ENCODE measurements around the gene DIP2A.
A peak's percentile ranks its signal among the peaks of the same experiment; 100 is the strongest.
"Not testable (repeated sequence)": the region's sequence is repeated elsewhere in the genome, so short reads cannot be mapped to it uniquely, and the experiment has no call there.

The DIP2A gene

DNA sequence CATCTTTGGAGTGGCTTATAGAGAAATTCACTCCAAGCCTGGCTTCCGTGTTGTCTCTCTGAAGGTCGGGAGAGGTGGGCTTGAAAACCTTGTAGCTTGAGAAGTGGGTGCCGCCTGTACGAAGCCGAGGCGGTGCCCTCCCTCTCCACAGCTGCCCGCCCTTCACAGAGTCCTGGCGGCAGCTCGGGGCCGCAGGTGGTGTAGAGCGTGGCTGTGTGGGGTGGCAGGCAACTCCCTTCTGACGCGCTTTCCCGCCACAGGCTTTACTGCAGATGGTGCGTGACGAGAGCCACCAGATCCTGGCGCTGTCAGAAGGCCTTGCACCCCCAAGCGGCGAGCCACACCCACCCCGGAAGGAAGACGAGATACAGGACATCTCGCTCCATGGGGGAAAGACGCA lies 33.1 kb upstream of the DIP2A start:
- peak in 1 of 2 donors; percentile 14 for DNase-seq (ENCODE audit: low read depth in 1 of 2, low spot score in 1 of 2)

DNA sequence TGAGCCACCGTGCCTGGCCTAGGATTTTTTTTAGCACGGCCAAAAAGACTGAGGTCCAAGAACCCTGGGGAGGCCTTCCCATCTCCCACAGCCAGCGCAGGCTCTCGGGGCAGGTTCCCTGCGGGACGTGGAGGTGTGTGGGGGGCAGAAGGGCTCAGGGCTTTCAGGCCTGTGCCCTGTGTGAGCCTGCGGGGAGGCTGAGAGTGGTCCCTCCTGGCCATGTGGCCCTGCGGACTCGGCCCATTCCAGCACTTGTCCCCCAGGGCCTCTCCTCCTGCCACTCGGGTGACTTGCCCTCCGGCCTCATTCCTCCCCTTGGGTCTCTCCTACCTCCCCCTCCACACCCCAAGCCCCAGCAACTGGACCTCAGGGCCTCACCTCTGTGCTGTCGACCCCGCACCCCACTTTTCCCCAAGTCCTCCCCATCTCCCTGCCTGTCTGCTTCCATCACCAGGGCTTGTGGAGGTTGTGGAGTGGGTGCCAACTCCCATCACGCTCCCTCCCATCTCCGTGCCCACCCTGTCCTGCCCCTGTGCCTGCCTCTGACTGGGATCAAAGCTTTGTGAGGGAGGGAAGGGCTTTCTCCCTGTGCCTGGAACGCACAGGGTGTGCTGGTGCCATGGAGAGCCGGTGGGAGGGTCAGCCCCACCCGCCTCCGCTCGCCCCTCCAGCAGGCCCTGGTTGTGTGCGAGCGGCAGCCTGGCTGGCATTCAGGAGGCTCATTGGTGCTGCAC lies 32.2 kb upstream of the DIP2A start:
- no peak for DNase-seq (ENCODE audit: low read depth in 1 of 2, low spot score in 1 of 2)

DNA sequence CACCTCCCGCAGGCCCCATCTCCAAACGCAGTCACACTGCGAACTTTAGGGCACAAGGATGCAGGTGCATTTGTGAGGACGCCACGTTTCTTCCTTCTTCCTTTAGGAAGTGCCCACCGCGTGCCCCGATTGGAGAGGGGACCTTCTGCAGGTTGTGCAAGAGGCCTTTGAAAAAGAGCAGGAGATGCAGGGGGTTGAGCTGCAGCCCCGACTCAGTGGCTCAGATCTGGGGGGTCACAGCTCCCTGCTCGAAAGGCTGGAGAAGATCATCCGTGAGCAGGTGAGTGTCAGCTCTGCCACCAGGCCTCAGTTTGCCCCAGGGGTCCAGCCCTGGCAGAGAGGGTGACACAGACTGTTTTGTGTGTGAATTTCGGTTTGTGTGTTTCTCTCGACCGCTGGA lies 31.2 kb upstream of the DIP2A start:
- DNase-seq (ENCODE audit: low read depth in 1 of 2, low spot score in 1 of 2) = no peak

DNA sequence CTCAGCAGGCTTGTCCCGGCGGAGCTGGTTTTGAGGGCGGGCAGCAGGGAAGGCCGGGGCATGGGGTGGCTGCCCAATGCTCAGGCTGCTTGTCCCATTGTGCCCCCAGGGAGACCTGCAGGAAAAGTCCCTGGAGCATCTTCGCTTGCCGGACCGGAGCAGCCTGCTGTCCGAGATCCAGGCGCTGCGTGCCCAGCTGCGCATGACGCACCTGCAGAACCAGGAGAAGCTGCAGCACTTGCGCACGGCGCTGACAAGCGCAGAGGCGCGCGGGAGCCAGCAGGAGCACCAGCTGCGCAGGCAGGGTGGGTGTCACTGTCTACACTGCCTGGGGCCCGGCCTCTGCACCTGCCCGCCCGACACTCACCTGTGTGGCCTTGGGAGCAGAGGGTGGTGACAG lies 30.4 kb upstream of the DIP2A start:
- no peak for DNase-seq (ENCODE audit: low read depth in 1 of 2, low spot score in 1 of 2)

DNA sequence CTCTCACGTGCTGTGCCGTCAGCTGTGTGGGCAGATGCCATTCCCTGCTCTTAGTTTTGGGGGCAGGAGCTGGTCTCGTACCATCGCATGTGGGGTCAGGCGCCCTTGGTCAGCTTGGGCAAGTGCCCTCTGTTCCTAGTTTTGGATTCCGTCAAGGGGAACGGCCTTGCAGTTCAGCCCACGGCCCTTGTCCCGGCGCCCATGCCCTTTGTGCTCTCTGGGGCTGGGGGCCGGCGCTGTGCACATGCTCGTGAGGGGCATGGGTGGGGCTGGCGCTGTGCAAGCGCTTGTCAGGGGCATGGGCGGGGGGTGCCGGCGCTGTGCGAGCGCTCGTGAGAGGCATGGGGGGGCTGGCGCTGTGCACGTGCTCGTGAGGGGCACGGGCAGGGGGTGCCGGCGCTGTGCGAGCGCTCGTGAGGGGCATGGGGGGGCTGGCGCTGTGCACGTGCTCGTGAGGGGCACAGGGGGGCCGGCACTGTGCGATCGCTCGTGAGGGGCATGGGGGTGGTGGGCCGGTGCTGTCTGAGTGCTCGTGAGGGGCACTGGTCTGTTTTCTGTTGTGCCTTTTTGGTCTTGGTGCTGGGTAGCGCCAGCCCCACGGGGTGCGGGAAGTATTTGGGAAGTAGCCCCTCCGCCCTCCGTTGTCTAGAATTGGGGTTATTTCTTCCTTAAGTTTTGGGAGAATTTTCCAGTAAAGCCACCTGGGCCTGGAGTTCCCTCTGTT lies 29.5 kb upstream of the DIP2A start:
- DNase-seq (ENCODE audit: low read depth in 1 of 2, low spot score in 1 of 2) = no peak

DNA sequence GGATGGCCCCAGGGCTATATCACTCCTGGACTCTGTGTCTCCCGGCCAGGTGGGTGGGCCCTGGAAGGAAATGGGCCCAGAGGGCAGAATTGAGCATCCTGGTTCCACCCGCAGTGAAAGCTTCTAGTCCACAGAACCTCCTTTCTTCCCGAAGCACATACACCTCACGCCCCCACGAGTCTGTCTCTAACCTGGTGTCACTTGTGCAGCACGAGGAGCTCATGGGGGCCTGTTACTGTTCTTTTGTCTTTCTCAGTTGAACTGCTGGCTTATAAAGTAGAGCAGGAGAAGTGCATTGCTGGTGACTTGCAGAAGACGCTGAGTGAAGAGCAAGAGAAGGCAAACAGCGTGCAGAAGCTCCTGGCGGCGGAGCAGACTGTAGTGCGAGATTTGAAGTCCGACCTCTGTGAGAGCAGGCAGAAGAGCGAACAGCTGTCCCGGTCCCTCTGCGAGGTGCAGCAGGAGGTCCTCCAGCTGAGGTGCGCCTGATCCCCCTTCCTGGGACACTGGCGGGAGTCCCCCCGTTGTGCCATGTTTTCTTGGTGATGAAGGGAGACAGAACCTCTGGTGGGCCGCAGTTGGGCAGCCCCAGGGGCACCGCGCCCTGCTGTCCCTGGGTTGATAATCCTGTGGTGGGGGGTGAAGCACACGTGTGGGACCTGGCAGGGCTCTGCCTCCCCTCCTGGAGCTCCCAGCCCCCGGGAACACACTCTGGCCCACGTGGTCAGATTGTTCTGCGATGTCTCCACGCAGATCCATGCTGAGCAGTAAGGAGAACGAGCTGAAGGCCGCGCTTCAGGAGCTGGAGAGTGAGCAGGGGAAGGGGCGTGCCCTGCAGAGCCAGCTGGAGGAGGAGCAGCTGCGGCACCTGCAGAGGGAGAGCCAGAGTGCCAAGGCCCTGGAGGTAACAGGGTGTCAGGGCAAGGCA lies 28.7 kb upstream of the DIP2A start:
- DNase-seq (ENCODE audit: low read depth in 1 of 2, low spot score in 1 of 2) = no peak

DNA sequence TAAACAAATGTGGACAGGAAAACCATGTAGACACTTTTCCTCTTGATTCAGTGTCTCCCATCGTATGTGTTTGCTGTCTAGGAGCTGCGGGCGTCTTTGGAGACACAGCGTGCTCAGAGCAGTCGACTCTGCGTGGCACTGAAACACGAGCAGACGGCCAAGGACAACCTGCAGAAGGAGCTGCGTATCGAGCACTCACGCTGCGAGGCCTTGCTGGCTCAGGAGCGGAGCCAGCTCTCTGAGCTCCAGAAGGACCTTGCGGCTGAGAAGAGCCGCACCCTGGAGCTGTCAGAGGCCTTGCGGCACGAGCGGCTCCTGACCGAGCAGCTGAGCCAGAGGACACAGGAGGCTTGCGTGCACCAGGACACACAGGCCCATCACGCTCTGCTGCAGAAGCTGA lies 27.2 kb upstream of the DIP2A start:
- DNase-seq (ENCODE audit: low read depth in 1 of 2, low spot score in 1 of 2) = no peak

DNA sequence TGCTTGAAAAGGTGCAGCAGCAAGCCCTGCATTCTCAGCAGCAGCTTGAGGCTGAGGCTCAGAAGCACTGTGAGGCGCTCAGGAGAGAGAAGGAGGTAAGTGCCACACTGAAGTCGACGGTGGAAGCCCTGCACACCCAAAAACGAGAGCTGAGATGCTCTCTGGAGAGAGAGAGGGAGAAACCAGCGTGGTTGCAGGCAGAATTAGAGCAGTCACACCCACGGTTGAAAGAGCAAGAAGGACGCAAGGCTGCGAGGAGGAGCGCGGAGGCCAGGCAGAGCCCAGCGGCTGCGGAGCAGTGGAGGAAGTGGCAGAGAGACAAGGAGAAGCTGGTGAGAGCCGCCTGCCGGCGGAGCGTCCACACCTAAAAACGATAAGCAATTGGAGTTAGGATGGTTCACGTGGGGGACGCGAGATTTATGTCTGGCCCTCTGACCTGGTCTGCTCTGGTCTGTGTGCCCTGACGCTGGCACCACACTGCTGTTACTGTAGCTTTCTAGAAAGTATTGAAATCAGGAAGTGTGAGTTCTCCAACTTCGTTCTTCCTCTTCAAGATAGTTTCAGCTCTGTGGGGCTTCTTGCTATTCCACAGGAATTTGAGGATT lies 26.7 kb upstream of the DIP2A start:
- DNase-seq (ENCODE audit: low read depth in 1 of 2, low spot score in 1 of 2) = no peak

DNA sequence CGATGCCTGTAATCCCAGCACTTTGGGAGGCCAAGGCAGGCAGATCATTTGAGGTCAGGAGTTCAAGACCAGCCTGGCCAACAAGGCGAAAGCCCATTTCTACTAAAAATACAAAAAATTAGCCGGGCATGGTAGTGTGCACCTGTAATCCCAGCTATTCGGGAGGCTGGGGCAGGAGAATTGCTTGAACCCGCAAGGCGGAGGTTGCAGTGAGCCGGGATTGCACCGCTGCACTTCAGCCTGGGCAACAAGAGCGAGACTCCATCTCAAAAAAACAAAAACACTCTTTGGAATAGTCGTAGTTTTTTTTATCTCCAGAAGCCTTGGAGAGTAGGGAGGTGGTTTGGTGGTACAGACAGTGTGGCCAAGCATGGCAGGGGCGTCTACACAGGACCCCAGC lies 25.6 kb upstream of the DIP2A start:
- not testable (repeated sequence) for DNase-seq (ENCODE audit: low read depth in 1 of 2, low spot score in 1 of 2)

DNA sequence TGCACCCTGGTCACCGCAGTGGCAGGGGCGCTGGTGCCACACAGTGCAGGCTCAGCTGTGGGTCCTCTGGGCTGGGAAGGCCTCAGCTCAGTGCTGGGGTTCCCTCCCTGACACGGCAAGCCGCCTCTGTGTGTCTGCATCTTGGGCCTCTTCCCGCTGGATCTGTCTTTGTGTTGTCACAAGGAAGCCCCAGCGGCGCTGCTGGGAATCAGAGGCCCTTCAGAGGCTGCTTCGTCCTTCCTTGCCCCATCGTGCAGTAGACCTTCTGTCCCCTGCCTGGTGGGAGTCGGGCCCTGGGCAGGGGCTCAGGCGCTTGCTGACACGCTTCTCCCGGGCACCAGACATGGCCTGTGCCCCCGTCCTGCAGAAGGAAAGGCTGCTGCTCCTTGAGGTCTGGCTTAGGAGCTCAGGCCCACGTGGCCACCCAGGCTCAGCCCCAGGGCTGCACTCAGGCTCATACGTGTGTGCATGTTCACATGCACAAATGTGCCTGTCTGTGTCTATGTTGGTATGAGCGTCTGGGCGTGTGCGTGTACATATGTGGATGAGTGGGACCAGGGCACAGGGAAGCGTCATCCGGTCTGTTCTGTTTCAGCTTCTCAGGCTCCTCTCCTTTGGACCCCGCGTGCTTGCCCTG lies 24.3 kb upstream of the DIP2A start:
- DNase-seq (ENCODE audit: low read depth in 1 of 2, low spot score in 1 of 2) = no peak

DNA sequence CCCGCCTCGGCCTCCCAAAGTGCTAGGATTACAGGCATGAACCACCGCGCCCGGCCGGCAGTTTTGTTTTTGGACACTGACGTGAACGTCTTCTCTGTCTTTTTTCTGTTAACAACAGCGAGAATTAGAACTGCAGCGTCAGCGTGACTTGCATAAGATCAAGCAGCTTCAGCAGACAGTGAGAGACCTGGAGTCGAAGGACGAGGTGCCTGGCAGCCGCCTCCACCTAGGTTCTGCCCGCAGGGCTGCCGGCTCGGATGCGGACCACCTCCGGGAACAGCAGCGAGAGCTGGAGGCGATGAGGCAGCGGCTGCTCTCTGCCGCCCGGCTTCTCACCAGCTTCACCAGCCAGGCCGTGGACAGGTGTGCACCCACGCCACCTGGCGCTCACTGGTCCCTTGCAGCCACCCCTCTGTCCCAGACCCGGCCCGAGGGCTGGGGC lies 22.9 kb upstream of the DIP2A start:
- DNase-seq (ENCODE audit: low read depth in 1 of 2, low spot score in 1 of 2) = no peak

DNA sequence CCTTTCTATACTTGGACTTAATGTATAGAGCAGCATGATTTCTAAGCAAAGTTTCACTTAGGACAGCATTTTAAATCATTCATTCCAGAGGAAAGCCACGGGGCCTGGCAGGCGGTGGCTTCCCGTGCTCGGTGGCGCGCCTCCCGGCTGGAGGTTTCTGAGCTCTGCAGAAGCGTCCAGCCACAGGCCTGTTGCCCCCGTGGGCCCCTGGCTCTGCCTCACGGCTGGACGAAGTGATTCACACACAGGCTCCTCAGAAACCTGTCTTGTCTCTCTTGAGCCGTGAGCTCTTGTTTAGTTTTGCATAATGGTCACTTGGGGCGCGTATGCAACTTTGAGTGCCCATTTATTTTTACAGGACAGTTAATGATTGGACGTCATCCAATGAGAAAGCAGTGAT lies 22.1 kb upstream of the DIP2A start:
- DNase-seq (ENCODE audit: low read depth in 1 of 2, low spot score in 1 of 2) = no peak

DNA sequence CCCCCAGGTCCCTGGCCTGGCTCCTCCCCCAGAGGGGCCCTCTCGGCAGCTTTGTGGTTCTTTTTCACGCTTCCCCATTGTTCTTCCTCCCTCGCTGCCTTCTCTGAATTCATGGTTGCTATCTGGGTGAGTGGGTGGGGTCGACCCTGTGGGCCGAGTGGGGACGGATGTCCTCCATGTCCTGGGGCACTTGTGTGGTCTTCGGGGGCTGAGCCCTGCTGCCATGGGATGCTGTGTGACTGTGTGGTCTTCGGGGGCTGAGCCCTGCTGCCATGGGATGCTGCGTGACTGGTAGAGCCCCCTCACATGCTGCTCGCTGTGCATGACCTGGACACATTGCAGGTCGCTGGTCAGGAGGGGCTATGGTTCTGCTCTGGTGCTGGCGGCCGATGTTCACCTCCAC lies 21.6 kb upstream of the DIP2A start:
- no peak for DNase-seq (ENCODE audit: low read depth in 1 of 2, low spot score in 1 of 2)

DNA sequence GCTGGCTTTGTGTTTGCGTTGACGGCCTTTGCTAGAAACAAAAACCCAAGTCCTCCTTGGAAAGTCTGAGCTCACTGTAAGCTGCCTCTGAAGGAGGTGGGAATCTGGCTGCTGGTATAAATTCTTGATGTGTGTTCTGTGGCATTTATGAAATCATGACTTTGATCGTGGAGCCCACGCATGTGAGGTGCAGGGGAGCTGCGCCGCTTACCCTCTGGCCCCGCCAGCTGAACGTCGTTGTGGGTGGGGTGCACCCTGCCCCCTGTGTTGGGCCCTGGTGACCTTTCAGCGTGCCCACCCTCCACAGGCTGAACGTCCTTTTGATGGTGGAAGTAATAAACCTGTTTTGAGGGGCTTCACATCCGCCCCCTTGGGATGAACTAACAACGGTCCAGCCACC lies 21.2 kb upstream of the DIP2A start:
- no peak for DNase-seq (ENCODE audit: low read depth in 1 of 2, low spot score in 1 of 2)

DNA sequence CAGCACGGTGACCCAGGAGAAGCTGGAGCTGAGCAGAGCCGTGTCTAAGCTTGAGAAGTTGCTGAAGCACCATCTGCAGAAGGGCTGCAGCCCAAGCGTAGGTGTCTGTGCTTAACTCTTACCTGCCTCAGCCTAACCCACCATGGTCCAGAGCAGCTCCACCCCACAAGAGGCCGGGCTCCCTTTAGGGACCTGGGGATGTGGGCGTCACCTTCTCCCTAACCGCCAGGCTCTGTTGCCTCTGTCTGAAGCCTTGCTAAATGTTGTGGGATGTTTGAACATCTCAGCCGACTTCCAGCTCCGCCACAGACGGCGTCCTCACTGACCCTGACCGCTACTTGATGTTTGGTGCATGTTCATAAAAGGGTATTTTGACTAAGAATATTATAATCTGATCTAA lies 20.4 kb upstream of the DIP2A start:
- DNase-seq (ENCODE audit: low read depth in 1 of 2, low spot score in 1 of 2) = no peak

DNA sequence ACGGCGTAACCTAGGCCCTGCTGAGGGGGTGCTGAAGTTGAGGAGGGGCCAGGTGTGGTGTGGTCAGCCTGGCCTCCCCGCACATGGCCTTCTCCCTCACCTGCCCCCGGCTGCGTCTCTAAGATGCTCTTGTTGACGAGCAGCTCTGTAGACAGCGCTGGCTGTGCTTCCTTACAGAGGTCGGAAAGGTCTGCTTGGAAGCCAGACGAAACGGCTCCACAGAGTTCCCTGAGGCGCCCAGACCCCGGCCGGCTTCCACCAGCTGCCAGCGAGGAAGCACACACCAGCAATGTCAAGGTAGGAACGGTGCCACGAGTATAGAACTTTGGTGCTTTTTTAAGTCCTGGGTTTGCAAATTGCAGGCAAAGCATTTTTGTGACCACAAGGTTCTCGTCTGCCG lies 18.8 kb upstream of the DIP2A start:
- DNase-seq (ENCODE audit: low read depth in 1 of 2, low spot score in 1 of 2) = no peak

DNA sequence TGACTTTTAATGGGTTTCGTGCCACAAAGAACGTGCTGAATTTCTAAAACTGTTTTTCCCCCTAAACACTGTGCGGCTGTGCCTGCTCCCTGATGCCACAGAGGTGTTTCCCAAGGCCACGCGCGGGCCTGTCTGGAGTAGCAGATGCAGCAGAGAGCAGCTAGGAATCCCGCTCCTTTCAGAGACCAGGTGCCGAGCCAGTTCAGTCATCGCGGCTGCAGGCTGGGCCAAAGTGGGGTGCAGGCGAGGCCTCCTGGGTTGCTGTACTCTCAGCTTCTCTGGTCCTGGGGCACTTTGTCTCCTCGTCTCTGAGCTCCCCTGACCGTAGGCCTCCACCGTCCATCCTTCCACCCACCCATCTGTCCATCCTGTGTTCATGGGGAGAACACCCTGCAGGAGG lies 17.4 kb upstream of the DIP2A start:
- DNase-seq (ENCODE audit: low read depth in 1 of 2, low spot score in 1 of 2) = no peak

DNA sequence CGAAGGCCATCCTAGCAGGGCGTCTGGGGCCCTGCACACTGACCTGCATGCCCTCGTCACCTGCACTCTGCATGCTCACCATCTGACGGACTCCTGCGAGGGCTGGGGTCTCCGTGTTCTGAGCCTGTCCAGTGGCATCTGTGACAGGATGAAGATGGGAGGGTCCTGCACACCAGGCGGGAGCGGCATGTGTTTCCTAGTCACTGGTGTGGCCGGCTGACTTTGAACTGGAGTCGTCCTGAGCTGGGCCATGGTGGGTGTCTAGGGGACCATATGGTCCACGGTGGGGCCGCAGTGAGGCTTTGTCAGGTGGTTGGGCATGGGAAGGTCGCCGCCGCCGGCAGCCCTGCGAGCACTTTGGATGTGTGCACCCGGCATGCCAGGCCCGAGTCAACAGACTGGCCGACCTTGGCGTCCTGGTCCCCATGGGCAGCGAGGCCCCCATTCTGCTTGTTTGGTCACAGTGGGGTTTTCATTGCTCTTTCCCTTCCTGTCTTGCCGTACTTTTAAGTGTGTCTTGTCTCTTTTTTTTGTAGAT lies 16.7 kb upstream of the DIP2A start:
- no peak for DNase-seq (ENCODE audit: low read depth in 1 of 2, low spot score in 1 of 2)

DNA sequence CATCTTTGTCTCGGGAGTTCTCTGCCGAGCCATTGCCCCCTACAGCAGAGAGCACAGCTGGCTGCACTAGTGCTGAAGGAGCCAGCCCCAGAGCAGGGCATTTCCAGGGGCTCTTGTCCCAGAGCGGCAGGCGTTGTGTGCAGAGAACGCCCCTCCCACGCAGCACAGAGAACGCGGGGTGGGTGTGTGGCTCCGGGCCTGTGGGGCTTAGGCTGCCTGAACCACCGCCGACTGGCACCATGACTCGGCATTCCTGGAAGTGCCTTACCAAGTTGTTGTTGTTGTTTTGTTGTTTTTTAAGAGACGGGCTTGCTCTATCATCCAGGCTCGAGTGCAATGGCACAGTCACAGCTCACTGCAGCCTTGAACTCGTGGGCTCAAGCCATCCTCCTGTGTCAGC lies 15.8 kb upstream of the DIP2A start:
- no peak for DNase-seq (ENCODE audit: low read depth in 1 of 2, low spot score in 1 of 2)

DNA sequence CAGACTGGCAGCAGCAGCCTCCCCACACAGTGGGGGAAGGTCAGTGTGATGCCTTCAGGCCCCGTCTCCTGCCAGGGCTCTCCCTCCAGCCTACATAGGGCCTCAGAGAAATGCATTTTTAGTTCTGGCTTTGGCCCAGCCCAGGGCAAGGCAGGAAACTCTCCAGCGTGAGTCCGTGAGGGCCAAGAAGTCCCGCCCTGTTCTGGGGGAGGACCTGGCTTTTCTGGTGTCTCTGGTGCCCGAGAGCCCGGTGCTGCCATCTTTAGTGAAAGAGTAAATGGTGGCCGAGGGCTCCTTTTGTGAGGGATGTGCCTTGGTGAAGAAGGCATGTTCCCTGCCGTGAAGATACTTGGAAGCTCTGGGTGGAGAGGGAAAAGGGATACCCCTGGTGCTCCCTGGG lies 14.8 kb upstream of the DIP2A start:
- no peak for DNase-seq (ENCODE audit: low read depth in 1 of 2, low spot score in 1 of 2)

DNA sequence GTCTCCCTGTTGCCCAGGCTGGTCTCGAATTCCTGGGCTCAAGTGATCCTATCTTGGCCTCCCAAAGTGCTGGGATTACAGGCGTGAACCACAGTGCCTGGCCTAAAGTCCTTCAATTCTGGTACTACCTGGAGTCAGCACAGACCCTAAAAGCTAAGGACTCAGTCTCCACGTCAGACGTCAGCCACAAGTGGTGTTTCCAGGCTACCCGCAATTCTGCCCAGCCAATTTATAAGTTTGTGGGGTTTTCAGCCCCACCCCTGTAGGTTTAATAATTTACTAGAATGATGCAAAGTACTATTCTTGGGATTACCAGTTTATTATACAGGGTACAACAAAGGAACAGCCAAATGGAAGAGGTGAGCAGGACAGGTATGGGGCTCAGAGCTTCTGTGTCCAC lies 10.6 kb upstream of the DIP2A start:
- DNase-seq (ENCODE audit: low read depth in 1 of 2, low spot score in 1 of 2) = no peak
